Psoas muscle (tissue), 8 donors: ENCODE results near the gene FBXO39. TPM values are rescaled to one million over a fixed set of nuclear protein-coding genes. Genes with fewer than 3 reads are reported as not detected.
"Not testable (repeated sequence)": the region's sequence is repeated elsewhere in the genome, so short reads cannot be mapped to it uniquely, and the experiment has no call there.

Experiments used
- ATAC-seq, 4 donors: fragments of 200-7000 bp; cut with Tn5 transposase; one replicate each; pipeline ENCODE4 v1.9.1; 2020; ENCODE audit warnings: moderate library complexity in 3 of 4, mild to moderate bottlenecking in 2 of 4
- DNase-seq, 2 donors: peaks; one replicate each; pipeline ENCODE4 v3.0.0-alpha.2; 2020
- H3K27ac ChIP-seq: fragments of 200-600 bp; one replicate; pipeline ENCODE4 v1.8.0; 2022
- H3K27me3 ChIP-seq, 3 donors: fragments of 200-600 bp in 1 of 3; one replicate each; pipeline versions ENCODE4 v1.6.1 to v1.8.0; 2013 to 2022; ENCODE audit warnings: low read length in 2 of 3, mild to moderate bottlenecking in 2 of 3, moderate library complexity in 1 of 3; ENCODE audit not compliant: insufficient read depth in 3 of 3
- H3K36me3 ChIP-seq, 2 donors: fragments of 200-600 bp in 1 of 2; one replicate each; pipeline versions ENCODE4 v1.6.1 to v1.8.0; 2013 to 2022; ENCODE audit warnings: low read depth in 1 of 2, mild to moderate bottlenecking in 1 of 2, moderate library complexity in 1 of 2; ENCODE audit not compliant: insufficient read depth in 1 of 2
- H3K4me1 ChIP-seq: fragments of 200-600 bp; one replicate; pipeline ENCODE4 v1.8.0; 2022
- H3K4me3 ChIP-seq: fragments of 200-600 bp; one replicate; pipeline ENCODE4 v1.8.0; 2022; ENCODE audit warnings: mild to moderate bottlenecking
- H3K9me3 ChIP-seq: fragments of 200-600 bp; one replicate; pipeline ENCODE4 v1.8.0; 2022
- CTCF ChIP-seq: fragments of 200-600 bp; IDR thresholded peaks from one replicate; pipeline ENCODE4 v1.8.0; 2022; ENCODE audit warnings: antibody characterized with exemption
- WGBS, 3 donors: extraction: QIAGEN DNeasy Blood & Tissue Kit; methylation state at CpG; one replicate each; pipeline versions ENCODE4 v1.1.6 to v1.1.7; 2013; 5-methylcytosine and 5-hydroxymethylcytosine counted together
- intact Hi-C, 2 donors: fragments of 100-400 bp; cut with DNase I; formaldehyde crosslinking; loops; one replicate each; pipeline versions ENCODE4 v1.11.0 to v1.14.2; 2022
- long read RNA-seq, 2 donors: library from polyadenylated mRNA; unstranded; transcript quantifications; one replicate each; pipeline ENCODE4 v2.0.0, GENCODE V29; 2021
- polyA plus RNA-seq, 3 donors: library from polyadenylated mRNA; stranded (reverse); fragments of 200-250 nt; gene quantifications; one replicate each; pipeline ENCODE4 v1.2.3, GENCODE V29; 2013
- total RNA-seq, 4 donors: library from RNA; stranded (reverse); fragmentation: NEBNext Ultra II Directional in 2 of 4; extraction: Animal tissue kit (Norgen Biotek cat#: 25700) in 2 of 4; gene quantifications; one replicate each; pipeline versions ENCODE4 v1.2.1 to v1.2.4, GENCODE V29; 2021 to 2023
- donor health status: healthy with polysubstance abuse.
- donor health status: DM: no; HTN: no; CAD: no; lungs with moderate emphysema.
- donor health status: Bipolar disorder and iron deficiency.
- donor health status: healthy.
- donor health status: DM: yes; HTN: yes; CAD: no.
- donor health status: DM: no; HTN: no; CAD: no.
- donor health status: DM: no; HTN: no; CAD: no.
- donor health status: DM: yes; HTN: yes; CAD: no.

FBXO39 gene
- total RNA-seq: under 1 TPM in 2 of 4 donors, not detected in 2; 0.30 to 0.34 TPM
- polyA plus RNA-seq: under 1 TPM in 2 of 3 donors, not detected in 1; 0.01 to 0.18 TPM
- long read RNA-seq, donor 1: 0 reads
- long read RNA-seq, donor 2: 0 reads

GRCh38 chr17:6775871-6776405, at the start of gene FBXO39:
FBXO39 (plus strand) TSS chr17:6776215; CDS start chr17:6779869, 3,654 bp downstream.
- no peaks in the 10 kb centered on the region for H3K4me1 ChIP-seq
- intact Hi-C loops: no loop called here
- WGBS, 3 donors: 1 to 2% (median 2%) methylated on average over 27 to 49 of the region's 49 CpGs
- peaks cover 5 to 28% of the 10 kb centered on the region in 2 donors for H3K36me3 ChIP-seq
- no peak within 1 kb of the TSS for H3K27ac ChIP-seq
- peaks cover 0 to 36% (median 10%) of the 10 kb centered on the region in 3 donors for H3K27me3 ChIP-seq
- no peak for TF ChIP-seq CTCF
- ATAC-seq (no peak), DNase-seq (no peak)
- no peak within 1 kb of the TSS for H3K4me3 ChIP-seq
- H3K9me3 ChIP-seq: peaks cover 11% of the 10 kb centered on the region

DNA sequence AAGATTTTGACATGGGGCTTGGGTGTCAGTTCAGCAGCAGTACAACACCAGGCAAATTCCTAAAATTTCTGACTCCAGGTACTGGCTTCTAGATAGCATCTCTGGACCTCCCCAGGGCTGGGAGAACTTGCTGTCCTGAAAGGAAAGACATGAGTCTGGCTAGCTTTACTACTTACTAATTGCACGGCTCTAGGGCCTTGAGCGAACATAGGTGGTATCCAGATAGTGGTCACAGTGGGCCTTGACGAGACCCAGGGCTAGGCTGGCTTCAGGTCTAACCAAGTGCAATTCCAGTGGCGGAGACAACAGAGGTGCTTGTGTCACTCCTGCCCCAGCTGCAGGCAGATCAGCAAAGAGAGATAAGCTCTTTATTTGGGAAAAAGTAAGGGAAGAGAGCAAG, 46.5 kb upstream of the FBXO39 start:
- WGBS, 3 donors: 75 to 81% (median 78%) methylated on average over 4 of the region's 4 CpGs
- no peak for DNase-seq

DNA sequence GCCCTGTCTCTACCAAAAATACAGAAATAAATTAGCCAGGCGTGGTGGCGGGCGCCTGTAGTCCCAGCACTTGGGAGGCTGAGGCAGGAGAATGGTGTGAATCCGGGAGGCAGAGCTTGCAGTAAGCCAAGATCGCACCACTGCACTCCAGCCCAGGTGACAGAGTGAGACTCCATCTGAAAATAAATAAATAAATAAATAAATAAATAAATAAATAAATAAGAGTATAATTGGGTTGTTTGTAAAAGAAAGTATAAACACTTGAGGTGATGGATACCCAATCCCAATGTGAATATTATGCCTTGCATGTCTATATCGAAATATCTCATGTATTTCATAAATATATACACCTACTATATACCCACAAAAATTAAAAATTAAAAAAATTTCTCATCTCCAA, 29.4 kb upstream of the FBXO39 start:
- WGBS, 3 donors: 88 to 92% (median 91%) methylated on average over 6 of the region's 6 CpGs
- ATAC-seq, intact Hi-C loops: not testable (repeated sequence)

More for the DNA sequence above, 46.5 kb upstream of the FBXO39 start:
- no peaks in the 10 kb centered on the region for H3K36me3 ChIP-seq
- intact Hi-C loops: no loop called here
- H3K27me3 ChIP-seq: peaks cover 0 to 13% (median 0%) of the 10 kb centered on the region in 3 donors
- TF ChIP-seq CTCF: no peak
- no peak for ATAC-seq
- no peak overlapping the region for H3K4me3 ChIP-seq
- H3K27ac ChIP-seq: no peak overlapping the region
- no peaks in the 10 kb centered on the region for H3K4me1 ChIP-seq
- H3K9me3 ChIP-seq: no peaks in the 10 kb centered on the region

DNA sequence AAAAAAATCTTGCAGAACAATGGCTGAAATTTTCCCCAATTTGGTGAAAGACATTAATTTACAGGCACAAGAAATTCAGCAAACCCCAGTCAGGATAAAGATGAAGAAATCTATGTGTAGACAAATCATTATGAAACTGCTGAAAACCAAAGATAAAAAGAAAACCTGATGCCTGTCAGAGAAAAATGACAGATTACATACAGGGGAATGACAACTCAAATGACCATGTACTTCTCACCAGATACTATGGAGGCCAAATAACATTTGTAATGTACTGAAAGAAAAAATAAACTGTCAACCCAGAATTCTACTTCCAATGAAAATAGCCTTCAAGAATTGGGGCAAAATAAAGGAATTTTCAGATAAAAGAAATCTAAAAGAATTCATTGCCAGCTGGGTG, 27.4 kb upstream of the FBXO39 start:
- intact Hi-C loops: no loop called here
- TF ChIP-seq CTCF: no peak
- ATAC-seq (no peak), DNase-seq (no peak)
- Histone ChIP-seq H3K4me1 (peaks cover 5% of the 10 kb centered on the region), H3K36me3 (no peaks in the 10 kb centered on the region), H3K27ac (no peak overlapping the region), H3K4me3 (no peak overlapping the region), H3K27me3 (peaks cover 0 to 5% (median 0%) of the 10 kb centered on the region in 3 donors), H3K9me3 (no peaks in the 10 kb centered on the region)

More for the DNA sequence above, 29.4 kb upstream of the FBXO39 start:
- not testable (repeated sequence) for H3K4me1 ChIP-seq, H3K36me3 ChIP-seq, H3K27me3 ChIP-seq, DNase-seq, H3K9me3 ChIP-seq, H3K27ac ChIP-seq, H3K4me3 ChIP-seq

- H3K4me3 ChIP-seq: no peak overlapping the region
- DNase-seq: no peak
- no peaks in the 10 kb centered on the region for H3K9me3 ChIP-seq
- WGBS, 3 donors: 87 to 89% (median 88%) methylated on average over 6 of the region's 6 CpGs
- TF ChIP-seq CTCF: no peak
- H3K4me1 ChIP-seq: peaks cover 5% of the 10 kb centered on the region
- peaks cover 0 to 5% (median 0%) of the 10 kb centered on the region in 3 donors for H3K27me3 ChIP-seq
- ATAC-seq: no peak
- H3K36me3 ChIP-seq: no peaks in the 10 kb centered on the region
- no peak overlapping the region for H3K27ac ChIP-seq
- intact Hi-C loops: no loop called here
Observed at GRCh38 chr17:6749519-6749918, 26.5 kb upstream of the FBXO39 start.
